Peyer's patch (tissue), 4 donors: ENCODE measurements around the gene BNIP5. TPM values are rescaled to one million over a fixed set of nuclear protein-coding genes. Genes with fewer than 3 reads are reported as not detected.

Experiments used
- DNase-seq, 3 donors: peaks; one replicate each; pipeline ENCODE4 v3.0.0-alpha.2; 2017 to 2019
- H3K27ac ChIP-seq, 4 donors: fragments of 200-600 bp; sonication (generic); one replicate each; pipeline ENCODE4 v1.5.1; 2016 to 2019
- H3K27me3 ChIP-seq, 2 donors: fragments of 200-600 bp; sonication (generic); one replicate each; pipeline ENCODE4 v1.5.1; 2019
- H3K36me3 ChIP-seq, 3 donors: fragments of 200-600 bp; sonication (generic); one replicate each; pipeline ENCODE4 v1.5.1; 2016 to 2019
- H3K4me1 ChIP-seq, 4 donors: fragments of 200-600 bp; sonication (generic); one replicate each; pipeline ENCODE4 v1.5.1; 2016 to 2019
- H3K4me3 ChIP-seq, 4 donors: fragments of 200-600 bp; sonication (generic); 1 replicate in 3 of 4; 2 replicates in 1 of 4; pipeline ENCODE4 v1.5.1; 2016 to 2019; ENCODE audit warnings: mild to moderate bottlenecking in 1 of 4
- H3K9me3 ChIP-seq, 4 donors: fragments of 200-600 bp; sonication (generic); one replicate each; pipeline ENCODE4 v1.5.1; 2016 to 2019; ENCODE audit warnings: mild to moderate bottlenecking in 1 of 4
- POLR2A ChIP-seq, 2 donors: fragments of 450-650 bp; IDR thresholded peaks; one replicate each; pipeline ENCODE4 v1.5.1; 2017; ENCODE audit warnings: antibody characterized with exemption in 2 of 2, mild to moderate bottlenecking in 2 of 2, moderate library complexity in 2 of 2
- total RNA-seq, 4 donors: library from RNA; depleted of rRNA; stranded (reverse); fragments of >200 nt; gene quantifications; one replicate each; pipeline ENCODE4 v1.1.0, GENCODE V29; 2016
- TF ChIP-seq, protein P1 (sequence below), 6 experiments: fragments of 450-650 bp in 4 of 6; fragments of 200-600 bp in 2 of 6; sonication (generic) in 1 of 6; IDR thresholded peaks; one replicate each; pipeline ENCODE4 v1.5.1; 2017 to 2019; ENCODE audit warnings: antibody characterized with exemption in 6 of 6, mild to moderate bottlenecking in 3 of 6, moderate library complexity in 1 of 6

The BNIP5 gene
- total RNA-seq, 4 donors from 2014 or later: 9.1 to 35.4 (median 25.3) TPM

GRCh38 chr6:36376183-36376582 is 39.5 kb upstream of the BNIP5 start:
- no peaks in the 10 kb centered on the region for H3K9me3 ChIP-seq
- H3K4me1 ChIP-seq: no peaks in the 10 kb centered on the region
- TF ChIP-seq, protein P1, sequence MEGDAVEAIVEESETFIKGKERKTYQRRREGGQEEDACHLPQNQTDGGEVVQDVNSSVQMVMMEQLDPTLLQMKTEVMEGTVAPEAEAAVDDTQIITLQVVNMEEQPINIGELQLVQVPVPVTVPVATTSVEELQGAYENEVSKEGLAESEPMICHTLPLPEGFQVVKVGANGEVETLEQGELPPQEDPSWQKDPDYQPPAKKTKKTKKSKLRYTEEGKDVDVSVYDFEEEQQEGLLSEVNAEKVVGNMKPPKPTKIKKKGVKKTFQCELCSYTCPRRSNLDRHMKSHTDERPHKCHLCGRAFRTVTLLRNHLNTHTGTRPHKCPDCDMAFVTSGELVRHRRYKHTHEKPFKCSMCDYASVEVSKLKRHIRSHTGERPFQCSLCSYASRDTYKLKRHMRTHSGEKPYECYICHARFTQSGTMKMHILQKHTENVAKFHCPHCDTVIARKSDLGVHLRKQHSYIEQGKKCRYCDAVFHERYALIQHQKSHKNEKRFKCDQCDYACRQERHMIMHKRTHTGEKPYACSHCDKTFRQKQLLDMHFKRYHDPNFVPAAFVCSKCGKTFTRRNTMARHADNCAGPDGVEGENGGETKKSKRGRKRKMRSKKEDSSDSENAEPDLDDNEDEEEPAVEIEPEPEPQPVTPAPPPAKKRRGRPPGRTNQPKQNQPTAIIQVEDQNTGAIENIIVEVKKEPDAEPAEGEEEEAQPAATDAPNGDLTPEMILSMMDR (IDR thresholded peaks at IDR 0.05): no peak
- no peak overlapping the region for H3K4me3 ChIP-seq
- no peak overlapping the region for H3K27ac ChIP-seq
- no peaks in the 10 kb centered on the region for H3K27me3 ChIP-seq
- DNase-seq: no peak
- H3K36me3 ChIP-seq: no peaks in the 10 kb centered on the region

DNA sequence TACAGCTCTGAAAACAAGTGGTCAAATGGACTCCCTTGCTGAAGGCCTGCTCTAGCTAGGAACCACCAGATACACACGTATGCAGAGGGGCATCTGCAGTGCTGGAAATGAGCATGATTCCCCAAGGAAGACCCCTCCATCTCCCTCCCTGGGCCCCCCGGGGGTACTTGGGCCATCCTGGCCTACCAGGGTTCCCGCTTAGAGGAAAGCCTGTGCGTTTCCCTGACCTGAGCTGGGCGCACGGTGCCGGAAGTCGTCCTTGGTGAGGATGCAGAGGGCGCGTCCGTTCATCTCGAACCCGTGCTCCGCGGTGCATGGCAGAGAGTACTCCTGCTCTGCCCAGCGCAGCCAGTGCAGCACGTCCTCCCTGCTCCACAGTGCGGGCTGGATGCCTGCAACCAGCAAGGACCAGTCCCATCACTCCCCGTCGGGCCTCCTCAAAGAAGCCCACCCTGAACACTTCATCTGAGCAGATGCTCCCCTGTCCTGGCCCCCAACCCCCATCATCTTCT is 39.0 kb upstream of the BNIP5 start:
- Histone ChIP-seq H3K9me3 (no peaks in the 10 kb centered on the region), H3K4me1 (no peaks in the 10 kb centered on the region), H3K27ac (no peak overlapping the region), H3K4me3 (no peak overlapping the region), H3K27me3 (no peaks in the 10 kb centered on the region), H3K36me3 (no peaks in the 10 kb centered on the region)
- no peak for TF ChIP-seq POLR2A (IDR thresholded peaks at IDR 0.05)
- TF ChIP-seq, protein P1 (IDR thresholded peaks at IDR 0.05): no peak
- DNase-seq: no peak

DNA sequence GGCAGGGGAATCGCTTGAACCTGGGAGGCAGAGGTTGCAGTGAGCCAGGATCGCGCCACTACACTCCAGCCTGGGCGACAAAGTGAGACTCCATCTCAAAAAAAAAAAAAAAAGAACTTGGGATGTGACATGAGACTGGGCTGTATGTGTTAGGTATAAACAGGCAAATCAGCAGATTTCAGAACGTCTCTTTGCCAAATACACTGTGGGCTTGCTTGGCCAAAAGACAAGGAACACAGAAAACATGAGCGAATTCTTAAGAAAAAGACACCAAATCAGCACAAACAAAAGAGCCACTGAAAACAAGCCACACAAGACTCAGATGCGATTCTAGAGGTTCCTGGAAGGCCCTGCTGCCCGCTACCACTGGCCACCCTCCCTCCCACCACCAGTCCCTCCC is 38.3 kb upstream of the BNIP5 start:
- no peaks in the 10 kb centered on the region for H3K36me3 ChIP-seq
- H3K27me3 ChIP-seq: no peaks in the 10 kb centered on the region
- H3K27ac ChIP-seq: no peak overlapping the region
- H3K9me3 ChIP-seq: no peaks in the 10 kb centered on the region
- H3K4me1 ChIP-seq: no peaks in the 10 kb centered on the region
- H3K4me3 ChIP-seq: no peak overlapping the region
- TF ChIP-seq, protein P1 (IDR thresholded peaks at IDR 0.05): no peak
- TF ChIP-seq POLR2A (IDR thresholded peaks at IDR 0.05): no peak
- no peak for DNase-seq

DNA sequence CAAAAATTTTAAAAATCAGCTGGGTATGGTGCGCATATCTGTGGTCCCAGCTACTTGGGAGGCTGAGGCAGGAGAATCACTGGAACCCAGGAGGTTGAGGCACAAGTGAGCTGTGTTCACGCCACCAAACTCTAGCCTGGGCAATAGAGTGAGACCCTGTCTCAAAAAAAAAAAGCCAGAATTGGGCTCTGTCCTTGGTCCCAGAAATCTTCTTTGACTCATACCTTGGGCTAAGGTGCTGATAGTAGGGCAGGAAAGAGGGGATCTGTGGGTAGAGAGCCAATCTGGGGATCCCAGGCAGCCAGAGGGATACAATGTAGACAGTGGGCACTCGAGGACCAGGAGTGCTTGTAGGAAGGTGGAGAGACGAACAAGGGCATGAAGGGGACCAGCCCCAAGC is 37.5 kb upstream of the BNIP5 start:
- TF ChIP-seq, protein P1 (IDR thresholded peaks at IDR 0.05): no peak
- TF ChIP-seq POLR2A (IDR thresholded peaks at IDR 0.05): no peak

GRCh38 chr6:36373368-36374019 is 36.8 kb upstream of the BNIP5 start:
- no peaks in the 10 kb centered on the region for H3K9me3 ChIP-seq

More for the DNA sequence above, 37.5 kb upstream of the BNIP5 start:
- H3K27ac ChIP-seq: no peak overlapping the region
- no peaks in the 10 kb centered on the region for H3K9me3 ChIP-seq
- no peak overlapping the region for H3K4me3 ChIP-seq
- peaks cover 0 to under 1% (median 0%) of the 10 kb centered on the region in 3 donors for H3K36me3 ChIP-seq
- no peaks in the 10 kb centered on the region for H3K27me3 ChIP-seq
- no peak for DNase-seq
- no peaks in the 10 kb centered on the region for H3K4me1 ChIP-seq

More at GRCh38 chr6:36373368-36374019, 36.8 kb upstream of the BNIP5 start:
- no peak for DNase-seq
- Histone ChIP-seq H3K27me3 (no peaks in the 10 kb centered on the region), H3K4me1 (no peaks in the 10 kb centered on the region), H3K4me3 (no peak overlapping the region), H3K27ac (no peak overlapping the region), H3K36me3 (peaks cover 0 to 7% (median 0%) of the 10 kb centered on the region in 3 donors)
- TF ChIP-seq POLR2A (IDR thresholded peaks at IDR 0.05): no peak
- TF ChIP-seq, protein P1 (IDR thresholded peaks at IDR 0.05): no peak
